ENCODE results near the gene LPAR4.

- no peak for TF ChIP-seq CTCF (conservative IDR thresholded peaks at IDR 0.05; ENCODE audit: low read depth, low read length)
- no peak for TF ChIP-seq EZH2 (IDR thresholded peaks at IDR 0.05; ENCODE audit: borderline replicate concordance, low read depth, low read length, poor library complexity, severe bottlenecking)
These were observed 22.4 kb downstream of the LPAR4 start for GRCh38 chrX:78769946-78770345.
